H1 (cell line): ENCODE measurements around the gene CCNE1. TPM values are rescaled to one million over a fixed set of nuclear protein-coding genes. Genes with fewer than 3 reads are reported as not detected.
"Not testable (repeated sequence)": the region's sequence is repeated elsewhere in the genome, so short reads cannot be mapped to it uniquely, and the experiment has no call there.

Experiments used
- CTCF ChIA-PET: fragments of 300-600 bp; sonication (Branson Sonifier 250); formaldehyde crosslinking; loops from one replicate; lab custom pipeline; 2021; ENCODE audit not compliant: partially characterized antibody; lab: Charles Lee
- POLR2A ChIA-PET: fragments of 300-600 bp; sonication (Branson Sonifier 250); formaldehyde crosslinking; loops from one replicate; lab custom pipeline; 2021; ENCODE audit warnings: inconsistent platforms; ENCODE audit not compliant: partially characterized antibody; lab: Charles Lee
- DNase-seq, 2 experiments: peaks; one replicate each; pipeline versions ENCODE4 v3.0.0 to v3.0.0-alpha.2; 2010 to 2022; ENCODE audit warnings: low spot score in 2 of 2, low read depth in 1 of 2, mixed read lengths in 1 of 2
- FAIRE-seq: peaks from 2 replicates; lab custom pipeline; 2011; peaks lifted over from hg19 to GRCh38; lab: Jason Lieb, UNC
- H2AFZ ChIP-seq: 2 replicates; pipeline ENCODE4 v1.8.1; 2012; ENCODE audit warnings: low read length, inconsistent platforms
- H2AK5ac ChIP-seq: 2 replicates; pipeline ENCODE4 v1.6.1; 2013; ENCODE audit warnings: low read depth, low read length
- H2BK120ac ChIP-seq: replicated peaks from 2 replicates; pipeline ENCODE3; 2013; ENCODE audit warnings: low read depth, low read length, inconsistent platforms
- H2BK12ac ChIP-seq: 2 replicates; pipeline ENCODE4 v1.6.1; 2013; ENCODE audit warnings: low read depth, low read length
- H2BK15ac ChIP-seq: 2 replicates; pipeline ENCODE4 v1.6.1; 2013; ENCODE audit warnings: low read length
- H2BK20ac ChIP-seq: 2 replicates; pipeline ENCODE4 v1.6.1; 2013; ENCODE audit warnings: low read length
- H2BK5ac ChIP-seq: 2 replicates; pipeline ENCODE4 v1.6.1; 2013; ENCODE audit warnings: low read depth, low read length
- H3K14ac ChIP-seq: 2 replicates; pipeline ENCODE4 v1.6.1; 2013; ENCODE audit warnings: inconsistent platforms; ENCODE audit not compliant: insufficient read length
- H3K18ac ChIP-seq: 2 replicates; pipeline ENCODE4 v1.6.1; 2013; ENCODE audit warnings: low read length; ENCODE audit errors: extremely low read depth
- H3K23ac ChIP-seq: 2 replicates; pipeline ENCODE4 v1.6.1; 2013; ENCODE audit warnings: inconsistent platforms; ENCODE audit not compliant: insufficient read length
- H3K23me2 ChIP-seq: 2 replicates; pipeline ENCODE4 v1.6.1; 2013; ENCODE audit warnings: low read depth, low read length
- H3K27ac ChIP-seq: 2 replicates; pipeline ENCODE4 v1.6.1; 2011; ENCODE audit warnings: low read depth, low read length, inconsistent platforms
- H3K27me3 ChIP-seq, 4 experiments: replicated peaks in 1 of 4; 1 replicate in 1 of 4; 2 replicates in 3 of 4; pipeline versions ENCODE4 v1.6.1 to v1.8.1; 2011 to 2013; ENCODE audit warnings: low read length in 3 of 4, mild to moderate bottlenecking in 3 of 4, inconsistent platforms in 2 of 4, mixed read lengths in 2 of 4, moderate library complexity in 1 of 4; ENCODE audit not compliant: control insufficient read depth in 3 of 4, insufficient read depth in 3 of 4; ENCODE audit errors: extremely low read depth in 1 of 4
- H3K36me3 ChIP-seq, 4 experiments: 2 replicates each; pipeline versions ENCODE4 v1.6.1 to v1.8.1; 2011 to 2013; ENCODE audit warnings: mild to moderate bottlenecking in 4 of 4, low read length in 3 of 4, moderate library complexity in 2 of 4, control low read depth in 1 of 4, inconsistent platforms in 1 of 4; ENCODE audit not compliant: insufficient read depth in 4 of 4, control insufficient read depth in 2 of 4
- H3K4ac ChIP-seq: replicated peaks from 2 replicates; pipeline ENCODE3; 2013; ENCODE audit warnings: low read length, low read depth, mixed read lengths, inconsistent platforms; ENCODE audit not compliant: insufficient read length
- H3K4me1 ChIP-seq, 4 experiments: replicated peaks in 1 of 4; 1 replicate in 1 of 4; 2 replicates in 3 of 4; pipeline versions ENCODE4 v1.6.1 to v1.8.1; 2011 to 2013; ENCODE audit warnings: low read length in 3 of 4, inconsistent platforms in 2 of 4, mixed read lengths in 1 of 4; ENCODE audit not compliant: insufficient read depth in 4 of 4, control insufficient read depth in 3 of 4
- H3K4me2 ChIP-seq, 2 experiments: 2 replicates each; pipeline versions ENCODE4 v1.6.1 to v1.8.1; 2011 to 2013; ENCODE audit warnings: low read depth in 2 of 2, low read length in 2 of 2, control low read depth in 1 of 2, inconsistent platforms in 1 of 2, mild to moderate bottlenecking in 1 of 2; ENCODE audit not compliant: insufficient read depth in 1 of 2
- H3K4me3 ChIP-seq, 4 experiments: fragments of 200-600, 300-600 bp in 1 of 4; sonication (generic), shearing (Covaris generic), sonication (Bioruptor Twin) in 1 of 4; 2 replicates each; pipeline versions ENCODE4 v1.5.1 to v1.8.1; 2011 to 2016; ENCODE audit warnings: low read length in 4 of 4, low read depth in 3 of 4, control low read depth in 2 of 4, inconsistent platforms in 2 of 4, mild to moderate bottlenecking in 2 of 4, mixed read lengths in 1 of 4, moderate library complexity in 1 of 4; ENCODE audit not compliant: insufficient read depth in 2 of 4; ENCODE audit errors: extremely low read depth in 1 of 4
- H3K56ac ChIP-seq: replicated peaks from 2 replicates; pipeline ENCODE3; 2013; ENCODE audit warnings: low read depth, mild to moderate bottlenecking, mixed read lengths, low read length, inconsistent platforms; ENCODE audit not compliant: insufficient read length
- H3K79me1 ChIP-seq: 2 replicates; pipeline ENCODE4 v1.6.1; 2013; ENCODE audit warnings: low read depth, low read length, control low read depth
- H3K79me2 ChIP-seq, 2 experiments: 2 replicates each; pipeline versions ENCODE4 v1.6.1 to v1.8.1; 2012 to 2013; ENCODE audit warnings: low read length in 2 of 2, mild to moderate bottlenecking in 2 of 2, inconsistent platforms in 1 of 2; ENCODE audit not compliant: insufficient read depth in 2 of 2, control insufficient read depth in 1 of 2
- H3K9ac ChIP-seq, 4 experiments: replicated peaks in 1 of 4; 1 replicate in 1 of 4; 2 replicates in 3 of 4; pipeline versions ENCODE4 v1.6.1 to v1.8.1; 2011 to 2013; ENCODE audit warnings: low read depth in 3 of 4, low read length in 3 of 4, control low read depth in 2 of 4, mild to moderate bottlenecking in 2 of 4, moderate library complexity in 2 of 4, inconsistent platforms in 1 of 4; ENCODE audit errors: extremely low read depth in 1 of 4
- H3K9me3 ChIP-seq, 2 experiments: 2 replicates each; pipeline versions ENCODE4 v1.6.1 to v1.8.1; 2012 to 2013; ENCODE audit warnings: mild to moderate bottlenecking in 2 of 2, moderate library complexity in 2 of 2, control low read depth in 1 of 2, inconsistent platforms in 1 of 2, low read depth in 1 of 2, low read length in 1 of 2, mixed read lengths in 1 of 2; ENCODE audit not compliant: insufficient read depth in 2 of 2
- H4K20me1 ChIP-seq, 2 experiments: replicated peaks in 1 of 2; 2 replicates each; pipeline versions ENCODE3 to v1.8.1; 2011 to 2013; ENCODE audit warnings: inconsistent platforms in 2 of 2, low read length in 2 of 2, mild to moderate bottlenecking in 1 of 2; ENCODE audit not compliant: insufficient read depth in 2 of 2, control insufficient read depth in 1 of 2
- H4K5ac ChIP-seq: 2 replicates; pipeline ENCODE4 v1.6.1; 2013; ENCODE audit warnings: low read length, low read depth, mixed read lengths, inconsistent platforms; ENCODE audit not compliant: insufficient read length
- H4K8ac ChIP-seq: 2 replicates; pipeline ENCODE4 v1.8.0; 2013; ENCODE audit warnings: mild to moderate bottlenecking, moderate library complexity, low read length, inconsistent platforms; ENCODE audit not compliant: insufficient read depth; ENCODE audit errors: extremely low read depth
- H4K91ac ChIP-seq: replicated peaks from 2 replicates; pipeline ENCODE3; 2013; ENCODE audit warnings: low read length, mixed read lengths, inconsistent platforms; ENCODE audit not compliant: insufficient read length
- HDAC6 ChIP-seq: IDR thresholded peaks from one replicate; pipeline ENCODE4 v1.7.1; 2012; ENCODE audit warnings: low read depth, mild to moderate bottlenecking, inconsistent platforms, low read length, moderate library complexity
- SP4 ChIP-seq: IDR thresholded peaks from 2 replicates; pipeline ENCODE4 v1.6.1; 2012; ENCODE audit warnings: low read length, inconsistent platforms
- TAF1 ChIP-seq: IDR thresholded peaks from 2 replicates; pipeline ENCODE4 v1.6.1; 2011; ENCODE audit warnings: mild to moderate bottlenecking, low read depth, low read length
- YY1 ChIP-seq: IDR thresholded peaks from 2 replicates; pipeline ENCODE4 v1.6.1; 2011; ENCODE audit warnings: low read depth, mild to moderate bottlenecking, low read length
- WGBS, 2 experiments: shearing (Covaris generic) in 1 of 2; methylation state at CpG; one replicate each; pipeline versions ENCODE4 v1.1.6 to v1.1.7; 2013 to 2015; ENCODE audit warnings: low lambda C conversion rate in 2 of 2, mixed read lengths in 2 of 2, inconsistent platforms in 1 of 2, low coverage in 1 of 2, missing lambda C conversion rate in 1 of 2; ENCODE audit not compliant: insufficient replicate concordance in 2 of 2, insufficient coverage in 1 of 2, insufficient read length in 1 of 2; ENCODE audit errors: extremely low coverage in 1 of 2, missing lambda C conversion rate in 1 of 2; 5-methylcytosine and 5-hydroxymethylcytosine counted together
- polyA plus RNA-seq, 7 experiments: library from polyadenylated mRNA; depleted of rRNA in 3 of 7; stranded (reverse) in 5 of 7; unstranded in 2 of 7; fragments of >200 nt in 5 of 7; fragments of 200-250 nt in 2 of 7; gene quantifications; 1 replicate in 5 of 7; 2 replicates in 1 of 7; 4 replicates in 1 of 7; pipeline versions ENCODE4 v1.2.1 to v1.2.3, GENCODE V29; 2011 to 2013; ENCODE audit warnings: missing spikeins in 2 of 7, mixed read lengths in 2 of 7
- total RNA-seq: library from RNA; stranded (reverse); fragmentation: NEBNext Ultra II Directional; extraction: Animal tissue kit (Norgen Biotek cat#: 25700); gene quantifications from 2 replicates; pipeline ENCODE4 v1.2.1, GENCODE V29; 2021

Gene CCNE1
- total and polyA plus RNA-seq, 2 of the 8 experiments (the other 6 are each of a cell fraction or from before 2014, with no cell fraction given): 43.2 to 44.6 TPM

DNA sequence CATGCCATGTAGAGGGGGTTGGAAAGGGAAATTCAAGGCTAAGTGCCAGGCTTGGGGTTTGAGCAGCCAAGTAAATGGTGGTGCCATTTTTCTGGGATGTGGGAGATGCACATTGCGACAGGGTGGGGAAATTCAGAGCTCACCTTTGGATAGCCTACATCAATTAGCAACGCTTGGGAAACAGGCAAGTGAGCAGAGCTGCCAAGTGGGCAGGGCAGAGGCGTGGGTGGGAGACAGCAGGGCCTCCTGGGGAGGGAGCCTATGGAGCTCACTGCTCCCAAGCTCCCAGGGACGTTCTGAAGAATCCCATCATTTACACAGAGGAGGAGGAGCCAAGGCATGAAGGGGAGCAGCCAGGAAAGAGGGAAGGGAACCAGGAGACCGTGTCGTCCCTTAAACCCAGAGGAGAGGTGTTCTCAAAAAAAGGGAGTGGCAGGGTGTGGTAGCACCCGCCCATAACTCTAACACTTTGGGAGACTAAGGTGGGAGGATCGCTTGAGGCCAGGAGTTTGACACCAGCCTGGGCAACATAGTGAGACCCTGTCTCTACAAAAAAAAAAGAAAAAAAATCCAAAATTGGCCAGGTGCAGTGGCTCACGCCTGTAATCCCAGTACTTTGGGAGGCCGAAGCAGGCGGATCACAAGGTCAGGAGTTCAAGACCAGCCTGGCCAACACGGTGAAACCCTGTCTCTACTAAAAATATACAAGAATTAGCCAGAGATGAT is 11.5 kb upstream of the CCNE1 start (continued):
- TF ChIP-seq SP4 (no peak), TAF1 (no peak), YY1 (no peak), HDAC6 (no peak)

GRCh38 chr19:29803951-29804350 is 7.8 kb upstream of the CCNE1 start:
- H3K56ac ChIP-seq, H3K79me1 ChIP-seq, DNase-seq, H2AFZ ChIP-seq, H3K14ac ChIP-seq, H3K23ac ChIP-seq, H2BK5ac ChIP-seq, H3K4me3 ChIP-seq, H3K23me2 ChIP-seq, H2BK12ac ChIP-seq, H2BK20ac ChIP-seq, H2BK15ac ChIP-seq, H3K18ac ChIP-seq, H2BK120ac ChIP-seq, H3K79me2 ChIP-seq, H3K9ac ChIP-seq, FAIRE-seq, H4K5ac ChIP-seq, H4K20me1 ChIP-seq, H3K4me1 ChIP-seq, POLR2A ChIA-PET, H4K8ac ChIP-seq, H3K27ac ChIP-seq, H4K91ac ChIP-seq, H3K27me3 ChIP-seq, H3K36me3 ChIP-seq, H2AK5ac ChIP-seq, H3K9me3 ChIP-seq, H3K4ac ChIP-seq, H3K4me2 ChIP-seq: not testable (repeated sequence)
- 91% methylated on average over 13 of the region's 13 CpGs; no CpG with 5 or more reads in 1 of the 2 experiments for WGBS, 2 experiments
- CTCF ChIA-PET: interaction anchor here (0.7 kb wide), 1 partner anchor 24 kb away, joined by 4 read pairs; no protein-coding TSS in a partner anchor
